LNCaP clone FGC (cell line): ENCODE data around the gene ADGRB3.
"Not testable (repeated sequence)": the region's sequence is repeated elsewhere in the genome, so short reads cannot be mapped to it uniquely, and the experiment has no call there.

Experiments used
- DNase-seq: peaks from one replicate; pipeline ENCODE4 v3.0.0-alpha.2; 2011; ENCODE audit warnings: low read depth
- H3K4me3 ChIP-seq: 2 replicates; pipeline ENCODE4 v1.5.1; 2011; ENCODE audit warnings: mild to moderate bottlenecking, low read depth, low read length, control low read depth
- TF ChIP-seq, protein P1 (sequence below): IDR thresholded peaks from 2 replicates; pipeline ENCODE4 v1.5.1; 2012; ENCODE audit warnings: mild to moderate bottlenecking; ENCODE audit not compliant: control insufficient read depth, insufficient read depth; ENCODE audit errors: extremely low read depth

Gene ADGRB3

DNA sequence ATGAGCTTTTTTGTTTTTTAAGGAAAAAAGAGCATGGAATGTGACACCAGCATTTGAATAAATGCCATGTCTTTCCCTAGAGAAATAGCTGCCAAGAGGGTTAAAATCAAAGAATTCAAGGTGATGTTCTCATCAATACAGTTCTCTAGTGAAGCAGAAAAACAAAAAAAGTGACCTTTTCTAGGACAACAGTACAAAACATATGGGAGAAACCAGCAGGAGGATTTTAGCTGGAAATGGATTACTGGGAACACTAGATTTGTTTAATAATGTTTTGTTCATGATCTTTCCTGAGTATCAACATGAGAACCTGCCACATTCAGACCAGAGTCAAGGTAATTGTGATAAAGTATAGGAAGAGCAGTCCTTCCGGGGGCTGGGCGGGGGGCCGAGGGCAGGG lies 789.5 kb downstream of the ADGRB3 start:
- no peak overlapping the region for H3K4me3 ChIP-seq
- TF ChIP-seq, protein P1, sequence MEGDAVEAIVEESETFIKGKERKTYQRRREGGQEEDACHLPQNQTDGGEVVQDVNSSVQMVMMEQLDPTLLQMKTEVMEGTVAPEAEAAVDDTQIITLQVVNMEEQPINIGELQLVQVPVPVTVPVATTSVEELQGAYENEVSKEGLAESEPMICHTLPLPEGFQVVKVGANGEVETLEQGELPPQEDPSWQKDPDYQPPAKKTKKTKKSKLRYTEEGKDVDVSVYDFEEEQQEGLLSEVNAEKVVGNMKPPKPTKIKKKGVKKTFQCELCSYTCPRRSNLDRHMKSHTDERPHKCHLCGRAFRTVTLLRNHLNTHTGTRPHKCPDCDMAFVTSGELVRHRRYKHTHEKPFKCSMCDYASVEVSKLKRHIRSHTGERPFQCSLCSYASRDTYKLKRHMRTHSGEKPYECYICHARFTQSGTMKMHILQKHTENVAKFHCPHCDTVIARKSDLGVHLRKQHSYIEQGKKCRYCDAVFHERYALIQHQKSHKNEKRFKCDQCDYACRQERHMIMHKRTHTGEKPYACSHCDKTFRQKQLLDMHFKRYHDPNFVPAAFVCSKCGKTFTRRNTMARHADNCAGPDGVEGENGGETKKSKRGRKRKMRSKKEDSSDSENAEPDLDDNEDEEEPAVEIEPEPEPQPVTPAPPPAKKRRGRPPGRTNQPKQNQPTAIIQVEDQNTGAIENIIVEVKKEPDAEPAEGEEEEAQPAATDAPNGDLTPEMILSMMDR: no peak
- no peak for DNase-seq

DNA sequence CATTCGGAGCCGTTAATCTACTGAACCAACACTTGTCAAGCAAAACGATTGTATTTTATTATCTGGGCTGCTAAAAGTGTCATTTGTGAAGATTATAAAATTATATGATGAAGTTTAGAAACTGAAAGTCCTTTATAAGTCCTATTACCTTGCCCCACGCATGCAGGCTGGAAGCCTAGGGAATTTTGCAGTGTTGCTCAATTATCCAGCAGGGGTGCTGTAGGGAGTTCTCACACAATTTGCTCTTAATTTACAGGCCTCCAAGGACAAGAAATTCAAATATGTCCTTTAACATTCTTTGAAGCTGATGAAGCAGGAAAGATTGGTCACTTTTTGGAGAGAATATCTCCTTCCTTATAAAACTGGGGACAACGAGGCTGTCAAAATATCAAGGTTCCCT lies 792.8 kb downstream of the ADGRB3 start:
- no peak for DNase-seq

GRCh38 chr6:69432168-69432567 lies 797.1 kb downstream of the ADGRB3 start:
- H3K4me3 ChIP-seq, DNase-seq: not testable (repeated sequence)

More for the DNA sequence above, 792.8 kb downstream of the ADGRB3 start:
- no peak overlapping the region for H3K4me3 ChIP-seq
- TF ChIP-seq, protein P1: no peak

DNA sequence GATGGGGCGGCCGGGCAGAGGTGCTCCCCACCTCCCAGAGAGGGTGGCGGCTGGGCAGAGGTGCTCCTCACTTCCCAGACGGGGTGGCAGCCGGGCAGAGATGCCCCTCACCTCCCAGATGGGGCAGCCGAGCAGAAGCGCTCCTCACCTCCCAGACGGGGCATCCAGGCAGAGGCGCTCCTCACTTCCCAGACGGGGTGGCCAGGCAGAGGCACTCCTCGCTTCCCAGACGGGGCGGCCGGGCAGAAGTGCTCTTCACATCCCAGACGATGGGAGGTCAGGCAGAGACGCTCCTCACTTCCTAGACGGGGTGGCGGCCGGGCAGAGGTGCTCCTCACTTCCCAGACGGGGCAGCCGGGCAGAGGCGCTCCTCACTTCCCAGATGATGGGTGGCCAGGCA lies 798.0 kb downstream of the ADGRB3 start:
- DNase-seq, H3K4me3 ChIP-seq: not testable (repeated sequence)

- DNase-seq: no peak
- TF ChIP-seq, protein P1: no peak
- H3K4me3 ChIP-seq: no peak overlapping the region
Measured at GRCh38 chr6:69438113-69438512, 803.0 kb downstream of the ADGRB3 start.
